Stomach (tissue), 4 donors: Measurements from ENCODE around the gene CHD9NB.

Experiments
- CTCF ChIP-seq, 7 experiments: fragments of 450-650 bp in 4 of 7; fragments of 200-600 bp in 3 of 7; sonication (generic) in 3 of 7; IDR thresholded peaks; one replicate each; pipeline ENCODE4 v1.5.1; 2016 to 2019; ENCODE audit warnings: antibody characterized with exemption in 7 of 7, control low read depth in 2 of 7, mild to moderate bottlenecking in 1 of 7
- EP300 ChIP-seq: sonication (generic); formaldehyde crosslinking; IDR thresholded peaks from one replicate; pipeline ENCODE4 v1.6.1; 2017; ENCODE audit warnings: antibody characterized with exemption
- POLR2A ChIP-seq, 4 donors: fragments of 450-650 bp; IDR thresholded peaks; one replicate each; pipeline ENCODE4 v1.6.1; 2016; ENCODE audit warnings: antibody characterized with exemption in 4 of 4, control low read depth in 2 of 4, mild to moderate bottlenecking in 1 of 4, moderate library complexity in 1 of 4
- POLR2AphosphoS5 ChIP-seq, 3 donors: sonication (generic); formaldehyde crosslinking; IDR thresholded peaks; one replicate each; pipeline ENCODE4 v1.6.1; 2016; ENCODE audit warnings: antibody characterized with exemption in 3 of 3

DNA sequence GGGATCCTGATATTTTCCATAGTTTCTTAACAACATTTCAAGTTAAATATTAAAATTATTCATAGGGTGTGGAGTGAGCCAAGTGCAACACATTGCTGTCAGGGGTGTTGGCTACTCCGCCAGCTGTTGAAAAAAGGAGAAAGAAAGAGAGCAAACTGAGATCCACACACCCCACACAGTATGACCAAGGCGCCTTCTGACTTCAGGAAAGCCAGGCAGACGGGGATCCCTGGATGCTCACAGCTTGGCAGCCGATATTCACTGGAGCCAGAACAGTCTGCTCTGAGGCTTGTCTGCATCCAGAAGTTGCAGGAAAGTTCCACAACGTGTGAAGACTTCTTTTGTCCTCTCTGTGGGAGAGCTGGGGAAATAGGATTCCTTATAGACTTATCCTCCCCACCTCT, 9.3 kb downstream of the CHD9NB start:
- TF ChIP-seq CTCF (IDR thresholded peaks at IDR 0.05) (no peak), POLR2A (IDR thresholded peaks at IDR 0.05) (no peak), POLR2AphosphoS5 (IDR thresholded peaks at IDR 0.05) (no peak), EP300 (no peak)
